Anterior cingulate cortex (tissue), 58 donors: Measurements from ENCODE around the gene CRYBG1.
"Not testable (repeated sequence)": the region's sequence is repeated elsewhere in the genome, so short reads cannot be mapped to it uniquely, and the experiment has no call there.

ENCODE experiments used
- DNase-seq, 58 donors: peaks; one replicate each; lab custom pipeline; 2025; lab: John Stamatoyannopoulos, UW

The CRYBG1 gene

DNA sequence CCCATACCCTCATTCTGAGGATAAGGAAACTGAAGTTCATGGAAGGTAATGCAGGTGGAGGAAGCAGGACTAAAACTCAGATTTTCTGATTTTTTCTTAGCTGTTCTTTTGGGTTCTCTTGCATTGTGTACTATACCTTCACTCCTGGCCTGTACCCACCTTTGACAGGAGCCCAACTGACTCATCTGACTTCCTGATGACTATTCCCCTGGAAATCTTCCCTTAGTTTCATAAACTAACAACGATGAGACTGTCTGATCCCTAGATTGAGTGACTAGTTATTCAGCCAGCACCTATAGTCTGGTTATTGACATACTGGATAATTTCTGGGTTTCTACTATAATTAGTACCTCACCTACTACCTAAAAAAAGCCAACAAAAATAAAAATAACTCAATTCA, 10.1 kb downstream of the CRYBG1 start:
- DNase-seq: no peak

DNA sequence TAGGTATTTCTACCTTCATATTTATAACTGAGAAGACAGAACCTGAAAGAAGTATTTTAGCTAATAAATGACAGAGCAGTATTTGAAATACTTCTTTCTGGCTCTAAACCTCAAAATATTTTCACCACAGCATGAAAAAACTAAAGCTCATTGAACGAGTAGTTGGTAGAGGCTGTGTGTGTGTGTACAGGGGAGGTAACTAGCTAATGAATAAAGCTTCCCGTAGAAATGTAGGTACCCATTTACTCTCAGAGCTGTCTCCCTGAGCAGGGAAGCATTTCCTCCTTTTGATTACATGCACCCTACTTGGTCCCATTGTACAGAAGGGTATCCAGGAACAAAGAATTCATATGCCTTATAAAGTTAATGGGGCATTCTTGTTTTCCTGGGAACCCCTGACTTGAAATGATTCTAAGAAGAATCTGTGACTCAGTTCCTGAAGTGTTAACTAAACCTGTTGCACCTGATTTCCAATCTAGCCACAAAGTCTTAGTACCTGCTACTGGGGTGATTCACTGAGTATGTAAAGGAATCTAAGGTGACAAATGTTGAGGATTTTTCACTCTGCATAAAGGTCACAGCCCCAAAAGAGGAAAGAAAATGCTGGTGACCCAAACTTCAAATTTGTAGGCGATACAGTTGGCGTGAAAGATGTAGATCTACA, 12.5 kb downstream of the CRYBG1 start:
- DNase-seq: no peak

DNA sequence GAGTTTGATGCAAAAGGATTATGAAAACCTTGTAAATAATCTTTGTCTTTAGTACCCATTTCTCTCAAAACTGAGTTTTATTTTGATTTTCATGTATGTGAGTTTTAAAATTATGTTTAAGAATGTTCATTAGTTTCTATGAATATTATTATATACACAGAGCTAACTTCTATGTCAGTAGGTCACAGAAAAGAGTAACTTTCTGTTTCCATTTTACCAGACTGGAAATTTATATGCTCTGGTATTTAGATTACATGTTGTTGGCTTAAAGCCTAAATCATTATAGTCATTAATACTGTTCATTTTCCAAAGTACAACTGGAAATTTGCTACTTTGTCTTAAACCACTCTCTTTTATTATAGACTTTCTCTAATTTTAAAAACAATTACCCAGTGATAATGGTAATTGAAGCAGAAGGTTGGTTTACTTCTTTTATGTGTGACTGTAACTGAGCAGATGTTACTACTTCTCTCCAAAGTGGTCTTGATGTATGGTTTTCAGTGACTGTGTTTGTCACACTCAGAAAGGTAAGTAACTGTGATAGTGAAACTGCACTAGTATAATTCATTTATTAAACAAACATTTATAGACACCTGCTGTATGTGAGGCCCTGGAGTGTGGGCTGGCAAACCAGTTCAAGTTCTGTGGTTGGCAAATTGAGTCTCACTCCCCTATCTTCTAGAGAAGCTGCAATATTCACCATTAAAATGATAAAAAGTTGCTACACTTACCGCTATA, 13.2 kb downstream of the CRYBG1 start:
- no peak for DNase-seq

DNA sequence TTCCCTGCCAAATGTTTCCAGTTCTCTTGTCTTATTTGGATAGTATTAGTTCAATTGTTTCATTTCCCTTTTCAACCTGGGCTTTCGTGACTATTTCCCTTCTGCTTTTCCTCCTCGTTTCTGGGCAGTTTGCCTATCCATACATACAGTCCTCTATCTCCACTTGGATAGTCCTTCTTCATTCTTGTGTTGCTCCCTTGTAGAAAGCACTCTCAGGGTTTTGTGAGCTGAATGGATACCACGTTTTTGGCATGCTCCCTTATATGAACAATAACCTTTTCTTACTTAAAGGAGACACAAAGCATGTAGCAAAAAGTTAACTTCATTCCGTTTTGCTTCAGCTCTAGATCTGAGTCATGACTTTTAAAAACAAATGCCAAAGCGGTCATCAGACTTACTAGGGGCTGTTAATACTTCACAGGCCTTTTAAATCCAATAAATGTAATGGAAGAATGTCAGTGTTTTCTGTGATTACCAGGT, 16.6 kb downstream of the CRYBG1 start:
- DNase-seq: no peak

GRCh38 chr6:106379951-106380350, 19.4 kb downstream of the CRYBG1 start:
- no peak for DNase-seq

DNA sequence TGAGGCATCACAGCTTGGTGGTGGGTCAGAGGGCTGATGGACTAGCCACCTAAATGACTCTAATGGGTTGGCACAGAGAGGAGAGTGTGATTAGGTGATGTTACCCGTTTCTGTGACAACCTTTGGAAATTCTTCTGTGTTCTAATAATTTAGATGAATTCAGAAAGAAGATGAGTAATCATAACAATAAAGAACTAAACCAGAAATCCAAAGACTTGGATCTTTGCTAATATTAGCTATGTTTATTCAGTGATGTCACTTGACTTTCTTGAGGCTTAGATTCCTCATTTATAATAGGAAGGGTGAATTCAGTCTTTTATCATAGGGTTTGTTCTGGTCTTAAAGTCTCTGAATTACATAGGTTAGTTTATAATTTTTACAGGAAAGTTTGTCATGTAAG, 19.9 kb downstream of the CRYBG1 start:
- no peak for DNase-seq

GRCh38 chr6:106381223-106381622, 20.7 kb downstream of the CRYBG1 start:
- DNase-seq: no peak

DNA sequence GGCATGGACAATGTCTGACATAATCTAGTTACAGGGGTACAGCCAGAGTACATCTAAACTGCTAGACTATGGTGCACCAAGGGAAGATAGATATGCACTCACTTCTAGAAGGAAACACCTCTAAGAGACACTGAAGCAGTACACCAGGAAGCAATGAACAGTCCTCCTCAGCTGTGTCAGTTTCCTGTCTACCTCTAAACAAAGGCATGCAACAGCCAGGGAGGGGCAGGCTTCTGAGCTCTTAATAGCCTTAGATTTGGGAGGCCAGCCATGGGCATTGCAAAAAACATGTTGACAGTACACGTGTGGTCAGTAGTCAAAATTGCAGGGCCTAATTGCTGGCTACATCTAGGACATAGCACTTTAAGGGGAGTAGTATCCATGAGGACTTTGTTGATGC, 21.4 kb downstream of the CRYBG1 start:
- no peak for DNase-seq

- DNase-seq: no peak
Observed at GRCh38 chr6:106383573-106383972, 23.1 kb downstream of the CRYBG1 start.

DNA sequence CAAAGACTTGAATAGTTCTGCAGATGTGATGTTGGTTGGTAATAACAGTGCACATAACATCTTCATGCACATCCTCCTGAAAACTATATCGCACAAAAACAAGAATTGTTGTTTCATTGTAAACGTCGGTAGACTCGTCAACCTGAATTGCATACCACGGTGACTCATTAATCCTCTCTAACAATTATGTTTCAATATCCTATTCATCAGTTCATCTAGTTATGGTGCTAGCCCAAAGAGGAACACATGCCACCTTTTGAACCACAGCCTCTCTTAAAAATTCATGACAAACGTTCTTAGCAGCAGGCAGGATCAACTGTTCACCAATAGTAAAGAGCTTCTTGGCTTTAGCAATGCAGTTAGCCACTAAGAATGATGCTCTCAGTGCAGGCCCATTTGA, 25.0 kb downstream of the CRYBG1 start:
- DNase-seq: no peak

GRCh38 chr6:106387875-106388274, 27.4 kb downstream of the CRYBG1 start:
- no peak for DNase-seq

- no peak for DNase-seq
Observed at GRCh38 chr6:106390088-106390487, 29.6 kb downstream of the CRYBG1 start.

DNA sequence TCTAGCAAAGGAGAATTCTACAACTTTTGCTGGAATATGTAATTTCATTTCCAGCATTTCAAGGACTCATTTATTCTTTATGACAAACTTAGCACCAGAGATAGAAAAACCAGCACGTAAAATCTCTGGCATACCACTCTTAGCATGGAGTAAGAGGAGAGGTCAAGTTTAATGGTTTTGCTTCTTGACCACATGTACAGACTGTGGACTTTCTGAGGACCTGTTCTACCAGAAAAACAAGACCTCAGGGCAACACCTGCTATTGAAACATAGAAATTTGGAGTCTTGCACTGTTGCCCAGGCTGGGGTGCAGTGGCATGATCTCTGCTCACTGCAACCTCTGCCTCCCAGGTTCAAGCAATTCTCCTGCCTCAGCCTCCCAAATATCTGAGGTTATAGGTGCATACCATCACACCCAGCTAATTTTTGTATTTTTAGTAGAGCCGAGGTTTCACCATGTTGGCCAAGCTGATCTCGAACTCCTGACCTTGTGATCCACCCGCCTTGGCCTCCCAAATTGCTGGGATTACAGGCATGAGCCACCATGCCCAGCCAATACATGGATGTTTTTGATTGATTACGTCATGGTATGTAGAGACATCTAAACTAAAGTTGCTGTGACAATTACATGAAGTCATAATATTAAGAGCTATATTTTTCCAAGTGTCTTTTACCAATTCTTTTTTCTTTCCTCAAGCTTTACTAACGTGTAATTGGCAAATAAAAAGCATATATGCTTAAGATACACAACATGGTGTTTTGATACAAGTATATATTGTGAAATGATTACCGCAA, 36.1 kb downstream of the CRYBG1 start:
- DNase-seq: no peak

GRCh38 chr6:106397431-106397830, 36.9 kb downstream of the CRYBG1 start:
- DNase-seq: no peak

DNA sequence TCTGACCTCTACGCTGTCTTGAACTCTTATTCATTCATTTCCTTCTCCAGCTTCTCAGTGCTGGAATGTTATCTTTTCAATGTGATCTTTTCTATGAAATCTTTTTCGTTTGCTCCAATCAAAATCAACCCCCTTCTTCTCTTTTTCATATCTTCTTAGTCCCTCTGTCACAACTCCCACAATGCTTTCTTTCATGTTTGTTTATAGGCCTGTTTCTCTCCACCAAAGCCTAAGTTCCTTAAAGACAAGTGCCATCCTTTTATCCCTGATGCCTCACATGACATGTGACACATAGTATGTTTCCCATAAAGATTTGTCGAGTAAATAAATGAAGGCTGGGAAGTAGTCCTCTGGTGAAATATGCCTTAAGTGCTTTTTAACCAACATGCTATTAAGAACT, 38.1 kb downstream of the CRYBG1 start:
- no peak for DNase-seq

- DNase-seq: not testable (repeated sequence)
Observed at GRCh38 chr6:106405044-106405443, 44.5 kb downstream of the CRYBG1 start.

DNA sequence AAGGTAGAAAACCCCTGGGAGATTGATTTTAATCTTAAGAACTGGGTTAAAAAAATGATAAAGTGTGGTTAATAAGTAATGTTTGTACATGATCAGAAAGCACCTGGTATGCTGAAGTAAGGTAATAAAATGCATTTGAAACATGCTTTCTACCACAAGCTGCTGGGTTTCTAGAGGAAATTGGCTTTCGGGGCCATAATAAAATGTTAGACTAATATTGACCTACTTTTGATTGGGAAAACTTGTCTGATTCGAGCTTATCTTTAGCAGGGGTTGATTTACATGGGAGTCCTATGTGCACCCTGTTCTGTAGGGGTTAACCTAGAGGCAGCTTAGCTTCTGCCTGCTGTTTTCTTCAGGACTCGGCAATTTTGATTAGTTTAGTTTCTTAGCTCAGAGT, 50.5 kb downstream of the CRYBG1 start:
- DNase-seq: no peak

DNA sequence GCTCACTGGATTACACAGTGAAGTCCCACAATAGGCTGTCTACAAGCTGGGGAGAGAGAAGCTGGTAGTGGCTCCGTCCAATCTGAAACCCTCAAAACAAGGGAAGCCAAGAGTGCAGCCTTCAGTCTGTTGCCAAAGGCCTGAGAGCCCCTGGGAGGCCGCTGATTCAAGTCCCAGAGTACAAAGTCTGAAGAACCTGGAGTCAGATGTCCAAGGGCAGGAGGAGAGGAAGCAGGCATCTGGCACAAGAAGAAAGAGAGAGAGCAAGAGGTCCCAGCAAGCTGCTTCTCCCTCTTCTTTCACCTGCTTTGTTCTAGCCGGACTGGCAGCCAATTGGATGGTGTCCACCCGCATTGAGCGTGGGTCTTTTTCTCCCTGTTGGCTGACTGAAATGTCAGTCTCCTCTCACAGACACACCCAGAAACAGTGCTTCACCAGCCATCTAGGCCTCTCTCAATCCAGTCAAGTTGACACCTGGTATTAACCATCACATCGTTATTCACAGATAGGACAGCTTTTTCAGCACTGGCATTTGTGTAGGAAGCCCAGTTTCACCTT, 51.2 kb downstream of the CRYBG1 start:
- no peak for DNase-seq

DNA sequence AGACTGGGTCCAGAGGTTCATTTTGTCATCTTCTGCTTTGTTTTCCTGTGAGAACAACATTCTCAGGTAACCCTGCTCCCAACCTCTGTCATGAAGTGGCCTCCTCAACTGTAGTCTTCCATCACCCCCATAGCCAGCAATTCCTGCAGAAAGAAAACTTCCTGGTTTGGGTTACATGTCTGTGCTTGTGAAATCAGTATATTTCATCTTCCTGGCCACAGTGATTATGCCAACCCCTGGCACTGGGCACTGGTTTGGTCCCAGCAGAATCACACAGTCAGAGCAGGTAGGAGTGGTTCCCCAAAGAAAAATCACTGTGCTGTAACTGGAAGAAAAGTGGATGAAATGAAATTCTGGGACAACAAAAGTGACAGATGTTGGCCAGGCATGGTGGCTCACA, 52.5 kb downstream of the CRYBG1 start:
- no peak for DNase-seq

DNA sequence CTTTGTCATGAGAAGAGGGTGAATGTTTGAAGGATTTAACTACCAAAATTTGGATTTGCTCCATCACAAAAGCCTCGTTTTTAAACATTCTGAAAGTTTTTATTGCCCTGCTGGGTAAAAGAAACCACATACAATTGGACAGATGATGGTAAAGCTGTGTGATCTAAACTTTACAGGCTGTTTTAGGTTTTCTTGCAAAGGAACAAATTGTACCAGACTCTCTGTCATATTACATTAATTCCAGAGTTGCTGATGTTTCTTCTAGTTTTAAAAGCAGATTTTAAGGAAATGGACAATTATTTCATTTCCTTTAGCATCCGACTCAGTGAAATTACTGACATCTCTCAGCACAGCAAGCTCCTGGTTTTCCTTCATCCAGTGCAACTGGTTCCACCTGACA, 53.2 kb downstream of the CRYBG1 start:
- DNase-seq: no peak

- no peak for DNase-seq
Observed at GRCh38 chr6:106415921-106416320, 55.4 kb downstream of the CRYBG1 start.
